Fibroblast of skin of abdomen (primary cell): ENCODE results near the gene CNPPD1. TPM values are rescaled to one million over a fixed set of nuclear protein-coding genes. Genes with fewer than 3 reads are reported as not detected.

ENCODE experiments used
- DNase-seq: peaks from one replicate; pipeline ENCODE4 v3.0.0-alpha.2; 2013
- polyA plus RNA-seq, 2 experiments: library from polyadenylated mRNA; unstranded; fragments of 120-200 nt; gene quantifications; one replicate each; pipeline ENCODE4 v1.2.1, GENCODE V29; 2013; ENCODE audit not compliant: insufficient read length in 2 of 2

The CNPPD1 gene
- polyA plus RNA-seq (2013, experiment 1 of 2; ENCODE audit: insufficient read length) = 44.1 TPM
- 40.7 TPM for polyA plus RNA-seq (2013, experiment 2 of 2; ENCODE audit: insufficient read length)

GRCh38 chr2:219176818-219177551 is at the start of gene CNPPD1:
CNPPD1 (minus strand) TSS chr2:219176925; CDS start chr2:219176828, 97 bp downstream.
- DNase-seq = peak; percentile 77

DNA sequence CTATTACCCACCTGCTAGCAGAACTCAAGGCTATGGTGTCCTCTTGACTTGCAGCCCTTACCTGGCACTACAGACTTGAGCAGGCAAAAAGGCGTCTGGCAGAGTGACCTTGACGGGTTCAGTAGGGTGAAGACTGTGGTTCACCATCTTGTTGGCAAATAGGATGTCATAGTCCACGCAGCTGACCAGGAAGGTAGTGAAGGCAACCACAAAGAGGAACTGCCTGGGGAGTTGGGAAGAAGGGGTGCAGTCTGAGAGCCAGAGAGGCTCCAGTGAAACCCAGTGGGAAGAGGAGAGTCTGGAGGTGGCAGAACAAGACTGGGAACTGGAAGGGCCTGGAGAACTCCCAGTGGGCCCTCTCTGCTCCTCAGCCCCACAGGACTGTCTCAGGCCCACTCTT is 48.6 kb upstream of the CNPPD1 start:
- no peak for DNase-seq

- no peak for DNase-seq
These were observed 47.3 kb upstream of the CNPPD1 start for GRCh38 chr2:219223831-219224610.

DNA sequence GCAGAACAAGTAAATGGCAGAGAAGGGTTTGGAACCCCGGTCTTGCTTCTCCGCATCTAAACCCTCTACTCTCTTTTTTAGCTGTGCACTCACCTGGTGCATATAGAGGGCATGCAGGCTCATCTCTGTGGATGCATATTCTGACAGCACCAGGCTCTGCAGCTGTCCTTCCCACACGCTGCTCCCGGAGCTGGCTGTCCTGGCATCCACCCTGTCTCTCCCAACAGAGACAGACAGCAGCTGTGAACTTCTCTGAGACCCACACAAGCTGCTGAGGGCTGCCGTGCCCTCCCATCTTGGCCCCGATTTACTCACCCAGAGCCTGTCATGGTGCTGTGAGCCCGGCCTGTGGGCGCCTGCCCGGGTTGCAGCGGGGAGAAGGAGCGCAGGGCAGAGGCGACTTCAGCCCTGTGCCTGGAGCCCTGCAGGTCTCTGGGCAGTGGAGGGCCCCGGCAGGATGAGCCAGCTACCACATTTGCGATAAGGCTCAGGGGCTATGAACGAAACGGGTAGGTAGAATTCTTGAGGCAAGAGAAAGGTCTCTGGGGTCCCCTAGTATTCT is 45.3 kb upstream of the CNPPD1 start:
- no peak for DNase-seq

DNA sequence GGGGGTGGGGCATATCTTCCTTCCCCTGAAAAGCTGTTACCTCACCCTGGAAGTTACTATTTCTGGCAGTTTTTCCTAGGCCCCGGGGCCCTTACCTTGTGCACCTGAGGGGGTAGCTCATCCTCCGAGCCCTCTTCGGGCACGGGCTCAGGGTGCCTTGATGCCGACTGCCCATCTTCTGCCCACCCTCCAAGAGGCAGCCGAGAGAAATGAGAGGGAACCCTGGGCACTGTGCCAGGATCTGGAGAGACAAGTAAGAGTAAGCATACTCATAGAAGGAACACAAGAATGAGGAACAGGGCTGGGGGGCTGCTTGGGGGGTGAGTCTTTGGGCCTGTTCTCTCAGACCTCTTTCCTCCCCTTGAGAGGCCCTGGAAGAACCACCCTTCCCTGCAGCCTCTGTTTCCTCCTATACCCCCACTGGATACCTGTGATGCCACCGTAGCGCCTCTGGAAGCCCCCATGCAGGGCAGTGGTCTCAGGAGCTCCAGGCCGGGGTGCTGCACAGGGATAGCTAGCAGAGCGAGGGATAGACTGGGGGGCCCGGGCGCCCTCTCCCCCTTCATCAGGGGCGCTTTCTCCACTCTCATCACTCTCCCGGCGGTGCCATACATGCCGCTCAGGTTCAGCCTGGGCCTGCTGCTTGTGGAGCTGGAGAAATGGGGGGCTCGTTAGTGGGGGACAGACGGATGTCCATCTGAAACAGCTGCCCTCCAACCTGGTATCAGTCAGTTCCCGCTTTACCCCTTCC is 44.1 kb upstream of the CNPPD1 start:
- DNase-seq = no peak

DNA sequence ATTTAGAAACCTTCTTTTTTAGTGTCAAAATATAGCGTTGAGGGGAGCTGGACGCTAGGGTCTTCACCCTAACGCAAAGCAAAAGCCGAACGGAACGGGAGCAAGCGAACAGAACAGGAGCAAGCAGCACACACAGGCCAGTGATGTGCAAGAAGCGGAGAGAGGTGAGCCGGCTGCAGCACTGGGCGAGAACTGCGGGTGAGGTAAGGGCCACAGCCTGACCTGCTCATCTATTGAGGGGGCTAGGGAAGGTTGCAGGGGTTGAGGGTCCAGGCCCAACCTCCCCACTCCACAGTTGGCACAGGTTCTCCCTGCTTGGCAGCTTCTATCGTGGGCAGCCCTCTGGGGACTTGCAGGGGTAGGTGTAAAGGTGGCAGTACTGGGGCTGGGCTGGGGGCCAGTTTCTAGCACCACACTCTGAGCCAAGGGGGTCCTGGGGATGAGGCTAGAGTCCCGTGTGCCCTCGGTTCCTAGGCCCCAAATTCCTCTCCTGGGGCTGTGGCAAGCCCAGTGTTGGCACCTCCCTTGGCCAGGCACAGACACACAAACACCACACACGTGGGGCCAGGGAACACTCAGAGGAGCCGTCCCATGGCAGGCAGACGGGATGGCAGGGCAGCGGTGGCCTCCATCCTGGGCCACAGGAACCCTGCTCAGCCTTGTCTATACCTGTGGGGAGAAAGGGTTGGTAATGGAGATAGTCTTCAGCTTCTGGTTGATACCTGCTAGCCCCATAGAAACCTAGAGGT is 43.2 kb upstream of the CNPPD1 start:
- DNase-seq = no peak

DNA sequence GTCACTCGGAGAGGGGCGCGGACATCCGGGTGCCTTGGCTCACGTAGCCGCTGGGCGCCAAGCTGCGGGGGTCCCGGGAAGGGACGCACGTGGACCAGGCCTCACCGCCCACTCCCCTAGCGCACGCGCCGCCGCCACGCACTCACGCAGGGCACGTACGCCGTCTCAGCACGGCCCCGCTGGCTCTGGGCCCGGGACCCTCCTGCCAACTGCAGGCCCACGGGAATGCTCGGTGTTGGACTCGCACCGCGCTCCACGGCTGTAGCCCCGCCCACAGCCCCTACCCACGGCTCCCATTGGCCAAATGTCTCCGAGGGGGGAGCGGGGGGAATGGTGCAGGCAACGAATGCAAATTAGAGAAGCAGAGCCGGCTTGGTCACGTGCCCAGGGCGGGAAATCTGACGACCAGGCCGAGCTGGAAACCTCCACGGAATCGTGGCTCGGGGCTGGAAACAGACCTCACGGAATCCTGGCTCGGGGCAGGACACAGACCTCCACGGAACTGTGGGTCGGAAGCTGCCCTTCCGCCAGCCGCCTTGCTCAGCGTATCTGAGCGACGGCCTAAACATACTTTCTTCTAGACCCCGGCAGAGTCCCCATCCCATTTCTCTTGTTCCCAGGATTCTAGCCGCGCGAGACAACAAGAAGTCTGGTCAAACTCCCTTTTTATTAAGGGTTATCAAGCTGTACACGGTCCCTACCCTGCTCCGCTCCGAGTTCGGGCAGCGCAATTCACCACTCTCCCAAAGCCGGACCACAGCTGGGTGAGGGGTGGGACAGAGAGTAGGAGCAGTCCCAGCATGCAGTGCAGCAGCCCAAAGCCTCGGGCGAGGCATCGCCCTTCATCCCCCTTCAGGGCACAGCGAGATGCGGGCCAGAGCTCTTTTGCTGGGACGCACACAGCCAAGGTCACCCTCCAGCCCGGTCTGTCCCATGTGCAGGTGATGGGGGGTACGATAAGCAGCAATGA is 42.3 kb upstream of the CNPPD1 start, which contains the start of gene ABCB6:
Gene ABCB6, minus strand, starts transcription at position 227 of the 970 bp plus-strand sequence. CDS start 285 bp downstream, outside the sequence.
- peak; percentile 96 for DNase-seq

DNA sequence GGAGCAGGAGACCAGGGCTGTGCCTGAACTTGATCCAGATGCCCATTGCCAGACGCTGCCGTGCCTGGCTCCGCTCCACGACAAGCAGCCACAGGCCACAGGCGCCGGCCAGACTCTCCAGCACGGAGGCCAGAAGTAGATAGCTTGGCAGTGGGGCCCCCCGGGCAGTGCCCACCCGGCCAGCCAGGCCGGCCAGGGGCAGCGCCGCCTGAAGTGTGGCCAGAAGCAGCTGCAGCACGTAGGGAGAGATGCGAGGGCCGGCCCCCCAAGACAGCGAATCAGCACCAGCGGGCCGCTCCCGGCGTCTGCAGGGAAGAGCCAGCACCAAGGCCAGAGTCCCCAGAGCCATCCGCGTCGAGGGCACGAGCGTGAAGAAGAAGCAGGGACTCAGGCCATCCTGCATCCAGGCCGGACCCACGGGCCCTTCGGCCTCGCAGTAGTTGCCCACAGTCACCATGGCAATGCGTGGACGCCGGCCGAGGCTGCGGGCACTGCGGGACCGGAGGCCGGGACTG is 41.5 kb upstream of the CNPPD1 start:
- peak; percentile 71 for DNase-seq

DNA sequence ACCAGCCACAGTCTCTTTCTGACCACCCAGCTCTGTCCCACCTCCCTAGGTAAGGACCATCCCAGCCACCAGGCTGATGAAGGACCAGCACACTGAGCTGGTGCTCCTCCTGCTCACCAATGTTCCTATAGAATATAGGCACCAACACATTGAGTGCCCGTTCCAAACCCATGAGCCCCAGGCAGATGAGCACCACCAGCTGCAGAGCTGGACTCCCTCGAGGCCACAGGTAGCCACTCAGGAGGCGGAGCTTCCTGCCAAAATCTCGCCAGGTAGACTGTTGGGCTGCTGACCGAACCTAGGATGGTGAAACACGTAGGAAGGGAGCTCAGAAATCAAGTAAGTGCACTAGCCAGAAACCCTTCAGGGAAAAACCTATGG is 39.8 kb upstream of the CNPPD1 start:
- DNase-seq = no peak

GRCh38 chr2:219215871-219216534 is 39.3 kb upstream of the CNPPD1 start:
- no peak for DNase-seq

- DNase-seq = no peak
These were observed 38.1 kb upstream of the CNPPD1 start for GRCh38 chr2:219214786-219215185.

GRCh38 chr2:219214141-219214540 is 37.4 kb upstream of the CNPPD1 start:
- no peak for DNase-seq

DNA sequence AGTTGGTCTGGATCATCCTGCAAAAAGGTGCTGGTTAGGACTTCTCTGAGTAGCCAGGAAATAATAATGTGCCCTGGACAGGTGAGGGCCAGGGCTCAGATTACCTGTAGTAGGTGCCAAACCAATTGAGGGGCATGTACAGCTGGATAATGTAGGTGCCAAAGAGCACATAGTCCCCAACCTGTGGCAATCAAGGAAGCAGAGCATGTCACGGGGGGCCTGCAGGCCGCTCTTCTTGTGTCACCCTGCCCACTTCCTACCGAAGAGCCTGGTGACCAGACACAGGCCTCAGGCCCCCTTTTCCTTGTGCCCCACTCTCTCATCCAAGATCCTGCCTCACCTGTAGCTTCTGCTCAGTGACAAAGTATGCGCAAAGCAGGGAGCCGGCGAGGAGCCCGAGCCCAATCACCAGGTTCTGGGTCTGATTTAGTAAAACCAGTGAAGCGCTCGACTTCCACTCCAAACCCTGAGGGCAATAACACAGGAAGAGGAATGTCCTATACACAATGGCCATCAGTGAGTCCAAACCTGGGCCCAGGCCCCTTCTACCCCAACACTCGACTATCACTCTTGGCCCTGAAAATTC is 36.9 kb upstream of the CNPPD1 start:
- DNase-seq = no peak

DNA sequence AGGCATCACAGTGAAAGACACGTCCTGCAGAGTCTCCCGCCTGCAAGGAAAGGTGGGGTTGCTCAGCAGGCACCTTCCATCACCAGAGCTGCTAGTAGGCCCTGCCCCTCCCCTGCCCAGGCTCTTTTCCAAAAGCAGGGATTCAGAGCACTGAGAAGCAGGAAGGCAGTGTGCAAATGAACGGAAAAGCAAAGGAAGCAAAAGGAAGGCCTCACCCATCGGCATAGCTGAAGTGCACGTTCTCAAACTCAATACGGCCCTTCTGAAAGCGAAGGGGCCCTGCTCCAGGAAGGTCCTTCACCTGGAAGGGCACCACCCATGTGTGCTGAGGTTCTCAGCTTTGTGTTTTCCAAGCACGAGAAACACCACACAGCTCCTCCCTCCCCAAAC is 36.3 kb upstream of the CNPPD1 start:
- DNase-seq = no peak

DNA sequence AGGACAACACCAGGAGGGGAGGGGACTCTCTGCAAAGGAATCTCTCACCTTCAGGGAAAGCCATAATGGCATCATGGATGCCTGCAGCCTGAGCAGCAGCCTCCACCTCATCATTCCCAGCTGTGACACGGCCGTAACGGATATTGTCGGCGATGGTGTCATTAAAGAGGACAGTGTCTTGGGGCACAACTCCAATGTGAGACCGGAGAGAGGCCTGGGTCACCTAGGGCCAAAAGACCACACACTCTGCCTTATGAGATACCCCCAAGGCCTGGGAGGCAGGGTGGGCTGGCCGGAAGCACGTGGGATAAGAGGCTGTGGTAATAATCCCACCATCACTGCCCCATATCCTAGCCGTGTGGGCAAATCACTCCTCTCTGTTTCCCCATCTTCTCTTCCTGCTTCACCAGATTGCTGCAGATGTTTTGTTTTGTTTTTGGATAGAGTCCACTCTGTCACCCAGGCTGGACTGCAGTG is 34.2 kb upstream of the CNPPD1 start:
- no peak for DNase-seq

GRCh38 chr2:219210196-219210885 is 33.6 kb upstream of the CNPPD1 start:
- DNase-seq = no peak

GRCh38 chr2:219209236-219210195 is 32.8 kb upstream of the CNPPD1 start:
- DNase-seq = no peak
